Activated naive CD4-positive, alpha-beta T cell treated with anti-CD3 and anti-CD28 coated beads, Interleukin-2, amount 50 U/mL, for 72 hours (primary cell): Measurements from ENCODE around the gene VCL. TPM values are rescaled to one million over a fixed set of nuclear protein-coding genes. Genes with fewer than 3 reads are reported as not detected.
A peak's percentile ranks its signal among the peaks of the same experiment; 100 is the strongest.
"Not testable (repeated sequence)": the region's sequence is repeated elsewhere in the genome, so short reads cannot be mapped to it uniquely, and the experiment has no call there.

Experiments used
- ATAC-seq, 2 donors: fragments of 150-1000 bp; cut with Tn5 transposase; 2 replicates each; pipeline ENCODE4 v1.10.0; 2021; ENCODE audit warnings: mild to moderate bottlenecking in 2 of 2, moderate library complexity in 2 of 2
- DNase-seq, 2 donors: peaks; one replicate each; pipeline ENCODE4 v3.0.0; 2021 to 2022; ENCODE audit warnings: low spot score in 2 of 2
- H3K27ac Mint-ChIP-seq, 2 donors: one replicate each; pipeline ENCODE4 v1.8.0; 2022; ENCODE audit warnings: mild to moderate bottlenecking in 2 of 2, mixed read lengths in 2 of 2
- H3K36me3 Mint-ChIP-seq, 2 donors: one replicate each; pipeline ENCODE4 v1.8.0; 2022; ENCODE audit warnings: mixed read lengths in 2 of 2
- H3K9me3 Mint-ChIP-seq, 2 donors: one replicate each; pipeline ENCODE4 v1.8.0; 2022; ENCODE audit warnings: mixed read lengths in 2 of 2
- total RNA-seq, 2 donors: library from RNA; stranded (reverse); gene quantifications; one replicate each; pipeline ENCODE4 v1.2.3, GENCODE V29; 2022

Gene VCL
- total RNA-seq, 2 donors from 2014 or later = 9.7 to 15.6 TPM

- H3K27ac Mint-ChIP-seq = peak overlapping the region in 1 of 2 donors; percentile 6
- peaks cover 0 to 10% of the 10 kb centered on the region in 2 donors for H3K36me3 Mint-ChIP-seq
- no peaks in the 10 kb centered on the region for H3K9me3 Mint-ChIP-seq
- ATAC-seq (no peak), DNase-seq (no peak)
Measured at GRCh38 chr10:74122060-74122459, 124.1 kb downstream of the VCL start.

- Mint-ChIP-seq H3K36me3 (peaks cover under 1 to 10% of the 10 kb centered on the region in 2 donors), H3K27ac (peak overlapping the region in 1 of 2 donors; percentile 66), H3K9me3 (no peaks in the 10 kb centered on the region)
- DNase-seq = no peak
- ATAC-seq = no peak
Measured at GRCh38 chr10:74123081-74123480, 125.2 kb downstream of the VCL start.

- peaks cover 8 to 16% of the 10 kb centered on the region in 2 donors for H3K36me3 Mint-ChIP-seq
- ATAC-seq (no peak), DNase-seq (no peak)
- H3K9me3 Mint-ChIP-seq = no peaks in the 10 kb centered on the region
- H3K27ac Mint-ChIP-seq = no peak overlapping the region
Measured at GRCh38 chr10:74133923-74134820, 136.3 kb downstream of the VCL start.

- no peaks in the 10 kb centered on the region for H3K9me3 Mint-ChIP-seq
- H3K27ac Mint-ChIP-seq = no peak overlapping the region
- DNase-seq = no peak
- H3K36me3 Mint-ChIP-seq = peaks cover 8 to 16% of the 10 kb centered on the region in 2 donors
- no peak for ATAC-seq
Measured at GRCh38 chr10:74135452-74135851, 137.5 kb downstream of the VCL start.

GRCh38 chr10:74137992-74138391 is 140.1 kb downstream of the VCL start:
- Mint-ChIP-seq H3K9me3 (no peaks in the 10 kb centered on the region), H3K36me3 (peaks cover 8 to 16% of the 10 kb centered on the region in 2 donors), H3K27ac (no peak overlapping the region)
- no peak for ATAC-seq
- DNase-seq = no peak

GRCh38 chr10:74138596-74138995 is 140.7 kb downstream of the VCL start:
- DNase-seq, H3K9me3 Mint-ChIP-seq, ATAC-seq: not testable (repeated sequence)
- Mint-ChIP-seq H3K36me3 (peaks cover 8 to 16% of the 10 kb centered on the region in 2 donors), H3K27ac (peak overlapping the region in 1 of 2 donors; percentile 36)

- DNase-seq (no peak), ATAC-seq (no peak)
- peaks cover 8% of the 10 kb centered on the region in 2 donors for H3K36me3 Mint-ChIP-seq
- no peak overlapping the region for H3K27ac Mint-ChIP-seq
- H3K9me3 Mint-ChIP-seq = no peaks in the 10 kb centered on the region
Measured at GRCh38 chr10:74139981-74140380, 142.1 kb downstream of the VCL start.

- Mint-ChIP-seq H3K9me3 (no peaks in the 10 kb centered on the region), H3K27ac (no peak overlapping the region), H3K36me3 (peaks cover 6 to 8% of the 10 kb centered on the region in 2 donors)
- ATAC-seq = no peak
- DNase-seq = no peak
Measured at GRCh38 chr10:74140553-74140952, 142.6 kb downstream of the VCL start.

GRCh38 chr10:74145133-74145532 is 147.2 kb downstream of the VCL start:
- DNase-seq (no peak), ATAC-seq (no peak)
- H3K36me3 Mint-ChIP-seq = no peaks in the 10 kb centered on the region
- H3K9me3 Mint-ChIP-seq = no peaks in the 10 kb centered on the region
- H3K27ac Mint-ChIP-seq = peak overlapping the region in 1 of 2 donors; percentile 37

GRCh38 chr10:74146980-74147379 is 149.1 kb downstream of the VCL start:
- ATAC-seq, H3K27ac Mint-ChIP-seq, DNase-seq, H3K36me3 Mint-ChIP-seq, H3K9me3 Mint-ChIP-seq: not testable (repeated sequence)

- no peaks in the 10 kb centered on the region for H3K36me3 Mint-ChIP-seq
- peak within 1 kb of the TSS in 1 of 2 donors; percentile 79 for H3K27ac Mint-ChIP-seq
- ATAC-seq (peak; percentile 58 to 73), DNase-seq (peak; percentile 75 to 78)
- H3K9me3 Mint-ChIP-seq = no peaks in the 10 kb centered on the region
Measured at GRCh38 chr10:74150204-74150989, 152.5 kb downstream of the VCL start, which contains the start of gene AP3M1. Gene AP3M1 (minus strand): TSS chr10:74150828. CDS start chr10:74138379, 12,449 bp downstream.

- Mint-ChIP-seq H3K36me3 (no peaks in the 10 kb centered on the region), H3K27ac (peak within 1 kb of the TSS in 1 of 2 donors; percentile 79), H3K9me3 (no peaks in the 10 kb centered on the region)
- ATAC-seq (peak; percentile 95 to 96), DNase-seq (peak; percentile 95 to 99)
Measured at GRCh38 chr10:74150990-74151878, 153.3 kb downstream of the VCL start, which contains the start of gene ADK. Gene ADK (plus strand): TSS chr10:74151221. CDS start chr10:74151279, 58 bp downstream.

GRCh38 chr10:74151879-74152722 is 154.2 kb downstream of the VCL start:
- Mint-ChIP-seq H3K9me3 (no peaks in the 10 kb centered on the region), H3K27ac (peak overlapping the region in 1 of 2 donors; percentile 79), H3K36me3 (no peaks in the 10 kb centered on the region)
- DNase-seq (no peak), ATAC-seq (no peak)

- H3K9me3 Mint-ChIP-seq = no peaks in the 10 kb centered on the region
- DNase-seq (no peak), ATAC-seq (no peak)
- H3K36me3 Mint-ChIP-seq = no peaks in the 10 kb centered on the region
- H3K27ac Mint-ChIP-seq = no peak overlapping the region
Measured at GRCh38 chr10:74153123-74153522, 155.2 kb downstream of the VCL start.

GRCh38 chr10:74153676-74154075 is 155.8 kb downstream of the VCL start:
- DNase-seq (no peak), ATAC-seq (no peak)
- H3K27ac Mint-ChIP-seq = no peak overlapping the region
- H3K9me3 Mint-ChIP-seq = no peaks in the 10 kb centered on the region
- no peaks in the 10 kb centered on the region for H3K36me3 Mint-ChIP-seq
